Measurements from ENCODE around the gene ESR2. TPM values are rescaled to one million over a fixed set of nuclear protein-coding genes. Genes with fewer than 3 reads are reported as not detected.

The ESR2 gene
- total RNA-seq, 3 donors from 2014 or later: 0.98 to 2.2 (median 1.5) TPM

DNA sequence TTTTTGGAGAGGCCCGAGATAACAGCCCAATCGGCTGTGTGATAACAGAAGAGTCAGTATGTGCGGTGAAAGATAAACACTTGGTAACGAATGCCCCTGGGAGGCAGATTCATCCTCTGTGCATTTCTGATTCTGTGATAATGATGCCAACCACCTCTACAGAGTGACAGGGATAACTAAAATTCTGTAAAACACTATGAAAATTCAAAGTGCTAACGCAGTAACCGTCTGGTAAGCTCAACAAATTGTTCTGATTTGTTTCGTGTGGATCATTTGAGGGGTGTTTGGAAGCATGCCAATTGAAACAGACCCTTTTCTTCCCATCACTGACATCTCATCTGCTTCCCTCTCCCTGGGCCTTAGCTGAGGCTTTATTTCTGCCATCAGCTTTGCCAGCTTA, 76.3 kb downstream of the ESR2 start:
- no peak overlapping the region for H3K4me3 ChIP-seq
- no peak for DNase-seq (ENCODE audit: low spot score in 2 of 2)
- H3K27ac ChIP-seq: peak overlapping the region in 1 of 2 donors; percentile 13
- H3K4me1 ChIP-seq: no peaks in the 10 kb centered on the region
- H3K9me3 ChIP-seq: no peaks in the 10 kb centered on the region
- no peaks in the 10 kb centered on the region for H3K27me3 ChIP-seq
- intact Hi-C loops (cut with DNase I; ENCODE audit: low total_unique reads): no loop called here
- TF ChIP-seq, protein P1, sequence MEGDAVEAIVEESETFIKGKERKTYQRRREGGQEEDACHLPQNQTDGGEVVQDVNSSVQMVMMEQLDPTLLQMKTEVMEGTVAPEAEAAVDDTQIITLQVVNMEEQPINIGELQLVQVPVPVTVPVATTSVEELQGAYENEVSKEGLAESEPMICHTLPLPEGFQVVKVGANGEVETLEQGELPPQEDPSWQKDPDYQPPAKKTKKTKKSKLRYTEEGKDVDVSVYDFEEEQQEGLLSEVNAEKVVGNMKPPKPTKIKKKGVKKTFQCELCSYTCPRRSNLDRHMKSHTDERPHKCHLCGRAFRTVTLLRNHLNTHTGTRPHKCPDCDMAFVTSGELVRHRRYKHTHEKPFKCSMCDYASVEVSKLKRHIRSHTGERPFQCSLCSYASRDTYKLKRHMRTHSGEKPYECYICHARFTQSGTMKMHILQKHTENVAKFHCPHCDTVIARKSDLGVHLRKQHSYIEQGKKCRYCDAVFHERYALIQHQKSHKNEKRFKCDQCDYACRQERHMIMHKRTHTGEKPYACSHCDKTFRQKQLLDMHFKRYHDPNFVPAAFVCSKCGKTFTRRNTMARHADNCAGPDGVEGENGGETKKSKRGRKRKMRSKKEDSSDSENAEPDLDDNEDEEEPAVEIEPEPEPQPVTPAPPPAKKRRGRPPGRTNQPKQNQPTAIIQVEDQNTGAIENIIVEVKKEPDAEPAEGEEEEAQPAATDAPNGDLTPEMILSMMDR (IDR thresholded peaks at IDR 0.05): no peak
- TF ChIP-seq POLR2AphosphoS5 (IDR thresholded peaks at IDR 0.05) (no peak), POLR2A (IDR thresholded peaks at IDR 0.05) (no peak)
- no peaks in the 10 kb centered on the region for H3K36me3 ChIP-seq

DNA sequence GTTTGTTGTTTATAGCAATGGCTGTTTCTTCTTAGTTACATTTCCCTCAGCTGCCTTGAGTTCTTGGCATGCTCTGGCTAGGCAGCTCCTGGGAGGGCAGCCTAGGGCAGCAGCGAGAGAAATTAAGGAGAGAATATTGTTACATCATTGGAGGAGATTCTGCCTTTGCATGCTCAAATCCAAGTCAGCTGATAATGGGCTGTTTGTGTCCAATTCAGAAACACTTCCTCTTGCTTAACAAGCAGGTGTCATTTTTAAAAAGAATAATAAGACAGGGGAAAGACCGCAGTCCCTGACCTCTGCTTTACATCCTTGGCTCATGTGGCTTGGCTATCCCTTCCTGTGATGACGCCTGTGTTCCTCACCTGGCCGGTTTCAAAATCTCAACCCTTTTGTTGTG, 76.9 kb downstream of the ESR2 start:
- H3K27me3 ChIP-seq: no peaks in the 10 kb centered on the region
- H3K9me3 ChIP-seq: no peaks in the 10 kb centered on the region
- no peaks in the 10 kb centered on the region for H3K4me1 ChIP-seq
- H3K36me3 ChIP-seq: no peaks in the 10 kb centered on the region
- TF ChIP-seq, protein P1 (IDR thresholded peaks at IDR 0.05): no peak
- TF ChIP-seq POLR2A (IDR thresholded peaks at IDR 0.05): no peak
- no peak overlapping the region for H3K4me3 ChIP-seq
- peak overlapping the region; percentile 10 to 64 for H3K27ac ChIP-seq
- intact Hi-C loops (cut with DNase I; ENCODE audit: low total_unique reads): no loop called here
- peak in 1 of 2 donors; percentile 35 for DNase-seq (ENCODE audit: low spot score in 2 of 2)

DNA sequence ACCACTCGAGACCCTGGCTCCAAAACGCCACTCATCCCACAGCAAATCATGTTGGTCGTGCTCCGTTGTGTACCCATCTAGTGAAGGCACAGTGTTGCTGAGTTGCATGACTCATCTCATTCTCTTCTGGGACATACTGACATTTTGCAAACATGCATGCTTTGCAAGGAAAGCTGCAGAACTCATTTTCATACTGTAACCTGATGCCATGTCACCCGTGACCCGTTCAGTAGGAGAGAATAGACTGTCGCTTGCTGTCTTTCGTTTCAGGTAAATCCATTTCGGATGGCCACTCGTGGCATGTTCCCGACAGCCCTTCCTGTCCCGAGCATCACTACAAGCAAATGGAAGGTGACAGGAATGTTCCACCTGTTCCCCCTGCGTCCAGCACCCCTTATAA, 78.2 kb downstream of the ESR2 start:
- DNase-seq (ENCODE audit: low spot score in 2 of 2): no peak
- TF ChIP-seq, protein P1 (IDR thresholded peaks at IDR 0.05): no peak
- TF ChIP-seq POLR2AphosphoS5 (IDR thresholded peaks at IDR 0.05) (no peak), POLR2A (IDR thresholded peaks at IDR 0.05) (no peak)
- H3K4me3 ChIP-seq: no peak overlapping the region
- H3K27ac ChIP-seq: no peak overlapping the region
- no peaks in the 10 kb centered on the region for H3K9me3 ChIP-seq
- H3K36me3 ChIP-seq: no peaks in the 10 kb centered on the region
- no peaks in the 10 kb centered on the region for H3K27me3 ChIP-seq
- intact Hi-C loops (cut with DNase I; ENCODE audit: low total_unique reads): no loop called here
- no peaks in the 10 kb centered on the region for H3K4me1 ChIP-seq

- TF ChIP-seq POLR2AphosphoS5 (IDR thresholded peaks at IDR 0.05) (no peak), POLR2A (IDR thresholded peaks at IDR 0.05) (no peak)
- TF ChIP-seq, protein P1 (IDR thresholded peaks at IDR 0.05): no peak
- DNase-seq (ENCODE audit: low spot score in 2 of 2): no peak
- no peaks in the 10 kb centered on the region for H3K4me1 ChIP-seq
- H3K27ac ChIP-seq: no peak overlapping the region
- no peaks in the 10 kb centered on the region for H3K36me3 ChIP-seq
- H3K4me3 ChIP-seq: no peak overlapping the region
- H3K9me3 ChIP-seq: no peaks in the 10 kb centered on the region
- intact Hi-C loops (cut with DNase I; ENCODE audit: low total_unique reads): no loop called here
- H3K27me3 ChIP-seq: no peaks in the 10 kb centered on the region
Measured at GRCh38 chr14:64215274-64215673, 78.9 kb downstream of the ESR2 start.

GRCh38 chr14:64213853-64214570, 80.2 kb downstream of the ESR2 start:
- Histone ChIP-seq H3K4me3 (no peak overlapping the region), H3K4me1 (no peaks in the 10 kb centered on the region), H3K27me3 (no peaks in the 10 kb centered on the region), H3K27ac (no peak overlapping the region), H3K9me3 (no peaks in the 10 kb centered on the region), H3K36me3 (no peaks in the 10 kb centered on the region)
- TF ChIP-seq POLR2AphosphoS5 (IDR thresholded peaks at IDR 0.05) (no peak), POLR2A (IDR thresholded peaks at IDR 0.05) (no peak)
- TF ChIP-seq, protein P1 (IDR thresholded peaks at IDR 0.05): no peak
- intact Hi-C loops (cut with DNase I; ENCODE audit: low total_unique reads): no loop called here
- no peak for DNase-seq (ENCODE audit: low spot score in 2 of 2)

Data from breast epithelium (tissue), 4 donors.